Ishikawa (cell line): ENCODE results near the gene HDGF.

ENCODE experiments used
- CEBPB ChIP-seq: IDR thresholded peaks from 2 replicates; pipeline ENCODE4 v1.6.1; 2012
- CREB1 ChIP-seq: IDR thresholded peaks from 2 replicates; pipeline ENCODE4 v1.6.1; 2012; ENCODE audit warnings: low read depth
- EGR1 ChIP-seq: IDR thresholded peaks from 2 replicates; pipeline ENCODE4 v1.6.1; 2012
- EP300 ChIP-seq: IDR thresholded peaks from 2 replicates; pipeline ENCODE4 v1.6.1; 2012; ENCODE audit warnings: borderline replicate concordance
- FOXM1 ChIP-seq: IDR thresholded peaks from 2 replicates; pipeline ENCODE4 v1.6.1; 2012; ENCODE audit warnings: low read depth, borderline replicate concordance
- MAX ChIP-seq: IDR thresholded peaks from 2 replicates; pipeline ENCODE4 v1.6.1; 2012
- NFIC ChIP-seq: IDR thresholded peaks from 2 replicates; pipeline ENCODE4 v1.6.1; 2012
- RAD21 ChIP-seq: IDR thresholded peaks from 2 replicates; pipeline ENCODE4 v1.6.1; 2012; ENCODE audit warnings: low read depth
- TAF1 ChIP-seq: IDR thresholded peaks from 2 replicates; pipeline ENCODE4 v1.6.1; 2012; ENCODE audit warnings: low read depth, mild to moderate bottlenecking
- TCF12 ChIP-seq: IDR thresholded peaks from 2 replicates; pipeline ENCODE4 v1.6.1; 2012; ENCODE audit warnings: low read depth
- TEAD4 ChIP-seq: IDR thresholded peaks from 2 replicates; pipeline ENCODE4 v1.6.1; 2012
- YY1 ChIP-seq: IDR thresholded peaks from 2 replicates; pipeline ENCODE4 v1.6.1; 2012; ENCODE audit warnings: low read depth
- ZBTB7A ChIP-seq: IDR thresholded peaks from 2 replicates; pipeline ENCODE4 v1.6.1; 2012; ENCODE audit warnings: low read depth
- TF ChIP-seq, protein P1 (sequence below): IDR thresholded peaks from 2 replicates; pipeline ENCODE4 v1.6.1; 2012
- TF ChIP-seq, protein P2 (sequence below): IDR thresholded peaks from 2 replicates; pipeline ENCODE4 v1.6.1; 2012; ENCODE audit warnings: low read depth, mild to moderate bottlenecking

Gene HDGF

GRCh38 chr1:156750711-156751450 is 594 bp downstream of the HDGF start:
- TF ChIP-seq CEBPB (peak; percentile 91), EGR1 (no peak), TEAD4 (no peak), TCF12 (no peak), TAF1 (peak; percentile 38), FOXM1 (no peak), ZBTB7A (peak; percentile 34)

- TF ChIP-seq RAD21, result no peak
- no peak for TF ChIP-seq TEAD4
- no peak; the same call in 1 of the 2 replicates for TF ChIP-seq NFIC
- peak; percentile 60 for TF ChIP-seq MAX
- TF ChIP-seq CEBPB, result no peak
- 0 out of 2 replicates have a peak, but pooled peaks have one; percentile 30 for TF ChIP-seq TAF1
- TF ChIP-seq ZBTB7A, result peak; percentile 37; the same call in 1 of the 2 replicates
- 0 out of 2 replicates have a peak, but pooled peaks have one; percentile 22 for TF ChIP-seq YY1
- no peak for TF ChIP-seq FOXM1
- TF ChIP-seq EGR1, result 0 out of 2 replicates have a peak, but pooled peaks have one; percentile 39
- TF ChIP-seq, protein P1, sequence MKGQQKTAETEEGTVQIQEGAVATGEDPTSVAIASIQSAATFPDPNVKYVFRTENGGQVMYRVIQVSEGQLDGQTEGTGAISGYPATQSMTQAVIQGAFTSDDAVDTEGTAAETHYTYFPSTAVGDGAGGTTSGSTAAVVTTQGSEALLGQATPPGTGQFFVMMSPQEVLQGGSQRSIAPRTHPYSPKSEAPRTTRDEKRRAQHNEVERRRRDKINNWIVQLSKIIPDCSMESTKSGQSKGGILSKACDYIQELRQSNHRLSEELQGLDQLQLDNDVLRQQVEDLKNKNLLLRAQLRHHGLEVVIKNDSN, result no peak
- TF ChIP-seq, protein P2, sequence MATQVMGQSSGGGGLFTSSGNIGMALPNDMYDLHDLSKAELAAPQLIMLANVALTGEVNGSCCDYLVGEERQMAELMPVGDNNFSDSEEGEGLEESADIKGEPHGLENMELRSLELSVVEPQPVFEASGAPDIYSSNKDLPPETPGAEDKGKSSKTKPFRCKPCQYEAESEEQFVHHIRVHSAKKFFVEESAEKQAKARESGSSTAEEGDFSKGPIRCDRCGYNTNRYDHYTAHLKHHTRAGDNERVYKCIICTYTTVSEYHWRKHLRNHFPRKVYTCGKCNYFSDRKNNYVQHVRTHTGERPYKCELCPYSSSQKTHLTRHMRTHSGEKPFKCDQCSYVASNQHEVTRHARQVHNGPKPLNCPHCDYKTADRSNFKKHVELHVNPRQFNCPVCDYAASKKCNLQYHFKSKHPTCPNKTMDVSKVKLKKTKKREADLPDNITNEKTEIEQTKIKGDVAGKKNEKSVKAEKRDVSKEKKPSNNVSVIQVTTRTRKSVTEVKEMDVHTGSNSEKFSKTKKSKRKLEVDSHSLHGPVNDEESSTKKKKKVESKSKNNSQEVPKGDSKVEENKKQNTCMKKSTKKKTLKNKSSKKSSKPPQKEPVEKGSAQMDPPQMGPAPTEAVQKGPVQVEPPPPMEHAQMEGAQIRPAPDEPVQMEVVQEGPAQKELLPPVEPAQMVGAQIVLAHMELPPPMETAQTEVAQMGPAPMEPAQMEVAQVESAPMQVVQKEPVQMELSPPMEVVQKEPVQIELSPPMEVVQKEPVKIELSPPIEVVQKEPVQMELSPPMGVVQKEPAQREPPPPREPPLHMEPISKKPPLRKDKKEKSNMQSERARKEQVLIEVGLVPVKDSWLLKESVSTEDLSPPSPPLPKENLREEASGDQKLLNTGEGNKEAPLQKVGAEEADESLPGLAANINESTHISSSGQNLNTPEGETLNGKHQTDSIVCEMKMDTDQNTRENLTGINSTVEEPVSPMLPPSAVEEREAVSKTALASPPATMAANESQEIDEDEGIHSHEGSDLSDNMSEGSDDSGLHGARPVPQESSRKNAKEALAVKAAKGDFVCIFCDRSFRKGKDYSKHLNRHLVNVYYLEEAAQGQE, result no peak
Observed at GRCh38 chr1:156750191-156750672, 1.2 kb downstream of the HDGF start.

DNA sequence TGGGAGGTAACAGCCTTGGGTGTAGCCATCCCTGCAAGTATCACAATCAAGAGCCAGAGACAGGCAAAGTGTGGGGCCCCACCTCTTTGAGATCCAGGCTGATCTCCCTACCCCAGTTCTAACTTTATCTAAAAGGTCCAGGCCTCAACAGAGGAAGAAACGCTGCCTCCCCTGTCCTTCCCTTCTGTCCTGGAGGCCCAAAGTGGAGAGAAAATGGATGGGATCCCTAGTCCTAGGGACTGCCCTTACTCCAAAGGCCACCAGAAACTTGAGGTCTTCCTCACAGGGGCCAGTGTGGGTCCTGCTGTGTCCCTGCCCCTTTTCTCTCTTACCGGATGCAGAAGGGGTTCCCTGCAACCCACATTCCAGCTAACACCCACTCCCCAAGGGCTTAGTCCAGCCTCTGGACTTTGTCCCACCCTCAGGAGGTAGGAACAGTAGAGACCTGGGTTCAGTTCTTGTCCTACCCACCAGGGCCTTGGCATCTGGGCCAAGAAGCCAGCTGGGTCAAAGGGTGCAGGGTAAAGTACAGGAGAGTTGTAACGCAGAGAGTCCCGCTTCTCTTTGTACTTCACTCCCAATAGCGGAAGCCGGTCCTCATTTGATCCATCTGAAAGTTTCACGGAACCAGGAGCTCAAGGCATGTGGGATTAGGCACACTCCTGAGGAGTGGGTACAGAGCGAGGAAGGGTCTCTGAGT is 1.9 kb downstream of the HDGF start:
- TF ChIP-seq FOXM1 (no peak), EGR1 (no peak), MAX (no peak), TAF1 (no peak), EP300 (no peak), ZBTB7A (no peak), CEBPB (no peak), YY1 (no peak), NFIC (no peak), RAD21 (no peak), CREB1 (no peak)
- TF ChIP-seq, protein P2, result no peak
- TF ChIP-seq, protein P1, result no peak

GRCh38 chr1:156748670-156749418 is 2.6 kb downstream of the HDGF start:
- TF ChIP-seq, protein P2, result no peak
- TF ChIP-seq MAX (peak; percentile 33; the same call in 1 of the 2 replicates), NFIC (peak; percentile 60), CREB1 (no peak), TAF1 (no peak), FOXM1 (no peak), CEBPB (0 out of 2 replicates have a peak, but pooled peaks have one; percentile 1), EP300 (no peak), TEAD4 (no peak), ZBTB7A (no peak; the same call in 1 of the 2 replicates), YY1 (no peak)
- TF ChIP-seq, protein P1, result peak; percentile 82
